Glomerular visceral epithelial cell (primary cell): ENCODE measurements around the gene CDA.
A peak's percentile ranks its signal among the peaks of the same experiment; 100 is the strongest.
"Not testable (repeated sequence)": the region's sequence is repeated elsewhere in the genome, so short reads cannot be mapped to it uniquely, and the experiment has no call there.

Source experiments
- DNase-seq: peaks from one replicate; pipeline ENCODE4 v3.0.0-alpha.2; 2016; ENCODE audit errors: extremely low spot score

Gene CDA

GRCh38 chr1:20586953-20587660 lies 1.8 kb upstream of the CDA start:
- no peak for DNase-seq

DNA sequence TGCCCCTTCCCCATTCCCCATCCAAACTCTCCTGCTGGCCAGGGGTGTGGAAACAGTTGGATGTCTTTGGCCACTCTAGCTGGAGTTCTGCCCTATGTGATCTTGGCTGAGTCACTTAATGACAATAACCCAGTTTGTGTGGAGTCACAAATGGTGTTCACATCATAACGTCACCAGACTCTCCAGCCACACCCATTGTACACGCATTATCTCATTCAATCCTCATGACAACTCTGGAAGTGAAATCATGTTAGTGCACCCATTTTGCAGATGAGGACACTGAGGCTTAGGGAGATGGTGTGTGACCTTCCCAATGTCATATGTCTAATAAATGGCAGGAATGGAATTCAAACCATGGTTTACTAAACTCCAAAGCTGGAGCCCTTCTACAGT lies 1.2 kb upstream of the CDA start:
- DNase-seq: no peak

- no peak for DNase-seq
Measured at GRCh38 chr1:20589331-20590278, 708 bp downstream of the CDA start.

- DNase-seq: peak; percentile 33
Measured at GRCh38 chr1:20590306-20590777, 1.4 kb downstream of the CDA start.

DNA sequence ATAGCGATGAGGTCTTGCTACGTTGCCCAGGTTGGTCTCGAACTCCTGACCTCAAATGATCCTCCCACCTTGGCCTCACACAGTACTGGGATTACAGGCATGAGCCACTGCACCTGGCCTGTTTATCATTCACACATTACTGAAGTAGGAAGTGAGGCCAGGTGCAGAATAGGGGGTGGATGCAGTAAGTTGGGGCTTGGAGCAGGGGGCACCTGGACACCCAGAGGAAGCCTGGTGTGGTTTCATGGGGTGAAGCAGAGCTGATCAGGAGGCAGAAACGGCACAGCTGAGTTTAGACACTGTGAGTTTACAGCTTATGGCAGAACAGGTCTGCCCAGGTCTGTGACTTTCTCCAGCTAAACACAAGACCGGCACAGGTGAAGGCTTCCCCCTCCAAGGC lies 4.9 kb downstream of the CDA start:
- no peak for DNase-seq

DNA sequence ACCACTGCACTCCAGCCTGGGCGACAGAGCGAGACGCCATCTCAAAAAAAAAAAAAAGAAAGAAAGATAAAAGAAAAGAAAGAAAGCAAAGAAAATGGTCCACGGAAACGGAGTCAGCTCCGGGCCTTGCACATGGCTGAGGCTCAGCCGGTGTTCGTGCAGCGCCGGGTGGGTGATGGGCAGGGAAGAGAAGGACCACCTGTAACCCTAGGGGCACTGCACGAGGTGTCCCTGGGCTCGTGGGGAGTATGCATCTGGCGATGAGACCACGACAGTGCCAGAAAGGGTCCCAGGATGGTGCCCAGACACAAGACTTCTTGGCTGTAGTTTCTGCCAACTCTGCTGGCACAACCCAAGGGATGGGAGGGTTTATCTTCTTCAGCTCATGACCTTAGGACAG lies 5.8 kb downstream of the CDA start:
- no peak for DNase-seq

DNA sequence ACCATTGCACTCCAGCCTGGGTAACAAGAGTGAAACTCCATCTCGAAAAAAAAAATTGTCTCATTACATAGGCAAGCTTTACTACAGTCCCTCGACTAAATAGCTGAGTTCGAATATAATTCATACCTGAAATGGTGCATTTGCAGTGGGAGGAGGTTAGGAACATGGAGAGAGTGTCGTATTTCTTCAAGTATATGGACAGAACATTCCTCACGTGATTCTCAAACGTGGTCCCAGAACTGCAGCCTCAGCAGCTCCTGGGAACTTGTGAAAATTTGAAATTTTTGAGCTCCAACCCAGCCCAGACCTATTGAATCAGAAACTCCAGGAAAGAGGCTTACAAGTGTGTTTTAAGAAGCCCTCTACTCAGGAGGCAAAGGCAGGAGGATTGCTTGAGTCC lies 7.2 kb downstream of the CDA start:
- no peak for DNase-seq

GRCh38 chr1:20597650-20598049 lies 8.8 kb downstream of the CDA start:
- DNase-seq: no peak

DNA sequence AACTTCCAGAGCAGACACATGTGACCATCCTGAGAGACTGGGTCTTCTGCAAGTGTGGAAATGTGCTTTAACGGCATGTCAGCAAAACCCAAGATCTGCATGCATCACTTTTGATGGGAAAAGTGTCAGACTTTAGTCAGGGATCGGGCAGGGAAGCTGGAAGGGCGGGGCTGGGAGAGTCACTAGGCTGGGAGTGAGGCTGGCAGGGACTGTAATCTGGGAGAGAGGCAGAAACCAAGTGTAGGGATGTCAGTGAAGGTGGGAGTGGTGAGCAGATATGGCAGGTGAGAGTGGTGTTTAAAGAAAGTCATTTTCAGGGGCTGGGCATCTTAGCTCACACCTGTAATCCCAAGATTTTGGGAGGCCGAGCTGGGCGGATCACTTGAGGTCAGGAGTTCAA lies 11.3 kb downstream of the CDA start:
- no peak for DNase-seq

- DNase-seq: no peak
Measured at GRCh38 chr1:20601129-20601825, 12.4 kb downstream of the CDA start.

DNA sequence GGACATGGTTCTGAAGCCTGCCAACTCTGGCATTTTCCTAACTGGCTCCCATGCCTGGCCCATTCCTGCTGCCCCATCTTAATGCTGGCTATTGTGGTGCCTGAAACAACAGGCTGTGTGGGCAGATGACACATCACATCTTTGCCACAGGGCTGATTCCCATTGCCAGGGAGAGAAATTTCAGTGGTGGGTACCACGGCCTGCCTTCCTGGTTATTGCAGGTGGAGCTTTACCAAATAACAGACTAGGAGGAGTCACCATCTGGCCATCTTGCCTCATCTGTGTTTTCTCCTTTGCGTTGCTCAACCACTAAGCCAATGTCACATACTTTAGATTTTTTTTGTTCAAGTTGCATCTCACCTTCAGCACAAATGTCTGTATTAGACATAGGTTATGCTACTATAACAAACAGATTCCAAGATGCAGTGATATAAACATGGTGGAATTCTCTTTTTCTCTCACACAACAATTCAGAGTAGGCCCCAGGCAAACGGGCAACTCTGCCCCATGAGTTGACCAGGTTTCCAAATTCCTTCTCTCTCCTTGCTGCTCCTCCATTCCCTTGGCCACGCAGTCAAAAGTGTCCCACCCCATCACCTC lies 14.1 kb downstream of the CDA start:
- peak; percentile 31 for DNase-seq

DNA sequence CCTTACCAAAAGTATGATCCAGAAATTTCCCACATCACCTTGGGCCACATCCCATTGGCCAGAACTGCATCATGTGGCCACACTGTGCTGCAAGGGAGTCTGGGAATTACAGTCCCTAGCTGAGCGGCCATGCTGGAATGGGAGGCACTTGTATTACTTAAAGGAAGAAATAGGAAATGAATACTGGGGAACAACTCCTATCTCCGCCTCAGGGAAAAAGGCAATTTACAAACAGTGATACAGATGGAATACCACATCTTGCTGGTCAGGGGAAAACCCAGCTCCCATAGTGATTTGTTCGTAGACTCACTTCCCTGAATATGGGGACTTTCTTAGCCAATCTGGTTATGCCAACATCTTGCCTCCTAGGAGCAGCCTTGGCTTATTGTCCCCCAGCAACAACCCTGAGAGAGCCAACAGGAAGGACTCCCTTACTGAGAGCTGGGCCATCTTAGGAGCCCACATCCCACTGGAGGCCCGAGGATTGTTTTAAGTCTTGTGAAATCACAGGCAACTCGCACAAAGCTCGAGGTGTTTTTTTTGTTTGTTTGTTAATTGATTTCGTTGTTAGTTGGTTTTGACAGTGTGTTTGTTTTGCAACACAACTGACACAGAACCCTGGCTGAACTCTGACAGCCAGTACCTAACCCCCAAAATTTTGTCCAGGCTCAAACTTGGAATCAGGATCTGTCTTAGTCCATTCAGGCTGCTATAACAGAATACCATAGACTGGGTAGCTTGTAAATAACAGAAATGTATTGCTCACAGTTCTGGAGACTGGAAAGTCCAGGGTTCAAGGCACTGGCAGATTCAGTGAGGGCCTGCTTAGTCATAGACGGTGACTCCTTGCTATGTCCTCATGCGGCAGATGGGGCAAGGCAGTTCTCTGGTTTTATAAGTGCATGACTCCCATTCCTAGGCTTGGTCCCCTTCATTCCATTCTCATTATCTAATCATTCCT lies 14.9 kb downstream of the CDA start:
- DNase-seq: peak; percentile 84

GRCh38 chr1:20604678-20605077 lies 15.8 kb downstream of the CDA start:
- DNase-seq: peak; percentile 25

GRCh38 chr1:20606801-20607570 lies 18.1 kb downstream of the CDA start:
- not testable (repeated sequence) for DNase-seq

DNA sequence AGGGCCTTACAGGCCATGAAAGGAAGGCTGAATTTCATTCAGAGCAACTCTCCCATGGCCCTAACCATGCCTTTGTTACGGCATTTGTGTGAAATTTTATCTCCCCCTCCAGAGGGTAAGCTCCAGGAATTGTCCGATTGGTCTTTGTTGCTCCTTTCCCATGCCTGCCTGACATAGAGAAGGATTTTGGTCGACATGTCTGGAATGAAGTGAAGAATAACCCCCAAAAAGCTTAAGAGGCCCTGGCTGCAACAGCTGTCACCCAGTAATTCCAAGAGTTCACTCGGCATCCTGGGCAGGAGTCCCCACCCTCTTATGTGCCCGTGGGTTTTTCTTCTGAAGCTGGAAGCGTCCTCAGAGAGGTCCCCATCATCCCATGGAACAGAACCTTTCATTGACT lies 20.6 kb downstream of the CDA start:
- no peak for DNase-seq

DNA sequence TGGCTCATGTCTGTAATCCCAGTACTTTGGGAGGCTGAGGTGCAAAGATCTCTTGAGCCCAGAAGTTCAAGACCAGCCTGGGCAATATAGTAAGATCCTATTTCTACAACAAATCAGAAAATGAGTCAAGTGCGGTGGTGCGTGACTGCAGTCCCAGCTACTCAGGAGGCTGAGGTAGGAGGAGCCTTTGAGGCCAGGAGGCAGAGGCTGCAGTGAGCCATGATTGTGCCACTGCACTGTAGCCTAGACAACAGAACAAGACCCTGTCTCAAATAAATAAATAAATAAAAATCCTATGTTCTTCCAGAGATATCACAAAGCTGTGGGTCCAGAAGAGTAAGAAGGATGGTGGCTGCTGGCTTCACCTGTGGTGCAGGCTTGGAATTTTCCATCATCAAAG lies 22.1 kb downstream of the CDA start:
- no peak for DNase-seq

DNA sequence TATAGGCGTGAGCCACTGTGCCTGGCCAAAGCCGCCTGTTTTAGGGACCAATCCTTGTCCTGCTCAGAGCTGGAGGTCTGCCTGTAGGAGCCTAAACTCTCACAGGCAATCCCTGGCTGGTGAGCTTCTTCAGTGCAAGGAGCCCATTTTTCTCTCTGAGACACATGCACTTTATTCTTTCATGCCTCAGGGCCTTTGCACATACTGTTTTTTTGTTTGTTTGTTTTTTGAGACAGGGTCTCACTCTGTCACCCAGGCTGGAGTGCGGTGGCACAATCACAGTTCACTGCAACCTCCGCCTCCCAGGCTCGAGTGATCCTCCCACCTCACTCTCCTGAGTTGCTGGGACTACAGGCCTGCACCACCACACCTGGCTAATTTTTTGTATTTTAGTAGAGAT lies 22.8 kb downstream of the CDA start:
- no peak for DNase-seq

DNA sequence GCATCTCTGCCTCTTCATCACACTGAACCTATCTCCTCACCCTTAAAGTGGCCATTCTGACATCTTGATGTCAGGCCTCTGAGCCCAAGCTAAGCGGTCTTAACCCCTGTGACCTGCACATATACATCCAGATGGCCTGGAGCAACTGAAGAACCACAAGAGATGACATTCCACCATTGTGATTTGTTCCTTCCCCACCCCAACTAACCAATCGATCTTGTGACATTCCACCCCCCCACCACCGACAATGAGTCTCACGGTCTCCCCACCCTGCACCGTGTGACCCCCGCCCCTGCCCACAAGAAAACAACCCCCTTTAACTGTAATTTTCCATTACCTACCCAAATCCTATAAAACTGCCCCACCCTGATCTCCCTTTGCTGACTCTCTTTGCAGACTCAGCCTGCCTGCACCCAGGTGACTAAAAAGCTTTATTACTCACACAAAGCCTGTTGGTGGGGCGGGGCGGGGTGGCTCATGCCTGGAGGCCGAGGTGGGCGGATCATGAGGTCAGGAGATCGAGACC lies 23.4 kb downstream of the CDA start:
- DNase-seq: peak; percentile 22

- no peak for DNase-seq
Measured at GRCh38 chr1:20614131-20614579, 25.3 kb downstream of the CDA start.
